H9 (cell line): ENCODE data around the gene NKX6-2. TPM values are rescaled to one million over a fixed set of nuclear protein-coding genes. Genes with fewer than 3 reads are reported as not detected.

ENCODE experiments used
- DNase-seq: peaks from one replicate; pipeline ENCODE4 v3.0.0-alpha.2; 2017
- H2AFZ ChIP-seq: one replicate; pipeline ENCODE4 v1.6.1; 2013; ENCODE audit warnings: mild to moderate bottlenecking, low read length, control low read depth, moderate library complexity
- H2AK5ac ChIP-seq: 2 replicates; pipeline ENCODE4 v1.6.1; 2013; ENCODE audit warnings: low read length, control low read depth, mixed read lengths; ENCODE audit not compliant: insufficient read length
- H2BK120ac ChIP-seq: one replicate; pipeline ENCODE4 v1.6.1; 2013; ENCODE audit warnings: low read depth, mild to moderate bottlenecking, low read length, control low read depth, inconsistent platforms; ENCODE audit not compliant: poor library complexity, severe bottlenecking
- H2BK12ac ChIP-seq: 2 replicates; pipeline ENCODE4 v1.6.1; 2013; ENCODE audit warnings: low read length, control low read depth, mixed read lengths, low read depth; ENCODE audit not compliant: insufficient read length
- H2BK15ac ChIP-seq: 2 replicates; pipeline ENCODE4 v1.6.1; 2013; ENCODE audit warnings: low read depth, low read length, control low read depth
- H2BK20ac ChIP-seq: one replicate; pipeline ENCODE4 v1.6.1; 2013; ENCODE audit warnings: low read depth, mild to moderate bottlenecking, low read length, control low read depth, inconsistent platforms; ENCODE audit not compliant: poor library complexity, severe bottlenecking
- H2BK5ac ChIP-seq: 2 replicates; pipeline ENCODE4 v1.6.1; 2013; ENCODE audit warnings: low read length, control low read depth, mixed read lengths; ENCODE audit not compliant: insufficient read length
- H3K14ac ChIP-seq: 2 replicates; pipeline ENCODE4 v1.6.1; 2013; ENCODE audit warnings: low read length, control low read depth; ENCODE audit not compliant: insufficient read depth
- H3K18ac ChIP-seq: 2 replicates; pipeline ENCODE4 v1.6.1; 2013; ENCODE audit warnings: low read depth, mild to moderate bottlenecking, mixed read lengths, low read length, control low read depth; ENCODE audit not compliant: insufficient read length
- H3K23ac ChIP-seq: 2 replicates; pipeline ENCODE4 v1.6.1; 2013; ENCODE audit warnings: low read length, control low read depth, mixed read lengths, low read depth; ENCODE audit not compliant: insufficient read length
- H3K23me2 ChIP-seq: 2 replicates; pipeline ENCODE4 v1.6.1; 2013; ENCODE audit warnings: low read depth, mild to moderate bottlenecking, mixed read lengths, low read length, control low read depth; ENCODE audit not compliant: insufficient read length, poor library complexity, severe bottlenecking
- H3K27ac ChIP-seq: 2 replicates; pipeline ENCODE4 v1.5.1; 2013; ENCODE audit warnings: low read length, control low read depth, mixed read lengths, low read depth; ENCODE audit not compliant: insufficient read length
- H3K27me3 ChIP-seq: 2 replicates; pipeline ENCODE4 v1.6.1; 2013; ENCODE audit warnings: low read length, control low read depth, inconsistent platforms; ENCODE audit not compliant: insufficient read depth
- H3K4ac ChIP-seq: 2 replicates; pipeline ENCODE4 v1.6.1; 2013; ENCODE audit warnings: low read depth, mild to moderate bottlenecking, control low read depth, inconsistent platforms, low read length, moderate library complexity
- H3K4me1 ChIP-seq: 2 replicates; pipeline ENCODE4 v1.6.1; 2013; ENCODE audit warnings: low read length, control low read depth, inconsistent platforms; ENCODE audit not compliant: insufficient read depth
- H3K4me2 ChIP-seq: 2 replicates; pipeline ENCODE4 v1.6.1; 2013; ENCODE audit warnings: low read length, control low read depth, mixed read lengths; ENCODE audit not compliant: insufficient read length, insufficient read depth
- H3K56ac ChIP-seq: 2 replicates; pipeline ENCODE4 v1.6.1; 2013; ENCODE audit warnings: low read depth, mild to moderate bottlenecking, mixed read lengths, low read length, control low read depth; ENCODE audit not compliant: insufficient read length
- H3K79me1 ChIP-seq: 2 replicates; pipeline ENCODE4 v1.6.1; 2013; ENCODE audit warnings: low read depth, mild to moderate bottlenecking, moderate library complexity, low read length, control low read depth, inconsistent platforms; ENCODE audit not compliant: insufficient read depth, poor library complexity, severe bottlenecking
- H3K79me2 ChIP-seq: 2 replicates; pipeline ENCODE4 v1.6.1; 2013; ENCODE audit warnings: low read length, control low read depth, inconsistent platforms; ENCODE audit not compliant: insufficient read depth
- H3K9ac ChIP-seq: 2 replicates; pipeline ENCODE4 v1.6.1; 2013; ENCODE audit warnings: low read length, control low read depth, mixed read lengths; ENCODE audit not compliant: insufficient read length; ENCODE audit errors: extremely low read depth
- H3K9me3 ChIP-seq: one replicate; pipeline ENCODE4 v1.6.1; 2013; ENCODE audit warnings: low read depth, low read length, inconsistent platforms; ENCODE audit not compliant: control insufficient read depth
- H3T11ph ChIP-seq: one replicate; pipeline ENCODE4 v1.6.1; 2013; ENCODE audit warnings: mild to moderate bottlenecking, low read length, control low read depth, inconsistent platforms
- H4K20me1 ChIP-seq: one replicate; pipeline ENCODE4 v1.6.1; 2013; ENCODE audit not compliant: control insufficient read depth, insufficient read length, insufficient read depth
- H4K5ac ChIP-seq: 2 replicates; pipeline ENCODE4 v1.6.1; 2013; ENCODE audit warnings: low read depth, mild to moderate bottlenecking, mixed read lengths, low read length, control low read depth; ENCODE audit not compliant: insufficient read length
- H4K8ac ChIP-seq: replicated peaks from 2 replicates; pipeline ENCODE4 v1.6.1; 2013; ENCODE audit warnings: low read length, control low read depth, mixed read lengths, low read depth; ENCODE audit not compliant: insufficient read length
- H4K91ac ChIP-seq: 2 replicates; pipeline ENCODE4 v1.6.1; 2013; ENCODE audit warnings: low read depth, mild to moderate bottlenecking, moderate library complexity, mixed read lengths, low read length, control low read depth; ENCODE audit not compliant: insufficient read length
- H3K27ac Mint-ChIP-seq, 3 experiments: 2 replicates in 2 of 3; 3 replicates in 1 of 3; pipeline ENCODE4 v1.8.0; 2020 to 2021; ENCODE audit warnings: mixed read lengths in 3 of 3, mild to moderate bottlenecking in 1 of 3, moderate library complexity in 1 of 3
- H3K27me3 Mint-ChIP-seq: 2 replicates; pipeline ENCODE4 v1.8.0; 2021; ENCODE audit warnings: low read depth, mild to moderate bottlenecking, moderate library complexity, mixed read lengths
- H3K36me3 Mint-ChIP-seq, 3 experiments: 2 replicates in 2 of 3; 3 replicates in 1 of 3; pipeline ENCODE4 v1.8.0; 2020 to 2021; ENCODE audit warnings: low read depth in 3 of 3, mixed read lengths in 3 of 3; ENCODE audit not compliant: insufficient read depth in 1 of 3
- H3K4me1 Mint-ChIP-seq, 2 experiments: 2 replicates each; pipeline ENCODE4 v1.8.0; 2020; ENCODE audit warnings: mixed read lengths in 2 of 2
- H3K4me3 Mint-ChIP-seq, 2 experiments: 2 replicates in 1 of 2; 3 replicates in 1 of 2; pipeline ENCODE4 v1.8.0; 2020 to 2021; ENCODE audit warnings: mild to moderate bottlenecking in 2 of 2, mixed read lengths in 2 of 2, moderate library complexity in 1 of 2
- H3K9me3 Mint-ChIP-seq, 2 experiments: 2 replicates in 1 of 2; 3 replicates in 1 of 2; pipeline ENCODE4 v1.8.0; 2020; ENCODE audit warnings: mild to moderate bottlenecking in 2 of 2, mixed read lengths in 2 of 2, moderate library complexity in 1 of 2
- CTCF ChIP-seq: fragments of 200-600 bp; sonication (generic); conservative IDR thresholded peaks from 3 replicates; pipeline ENCODE4 v1.8.0; 2021; ENCODE audit warnings: antibody characterized with exemption, mild to moderate bottlenecking
- WGBS: extraction: QIAGEN DNeasy Blood & Tissue Kit; methylation state at CpG from one replicate; pipeline ENCODE4 v1.1.7; 2013; ENCODE audit warnings: missing lambda C conversion rate, low lambda C conversion rate, mixed read lengths; ENCODE audit not compliant: insufficient read length; ENCODE audit errors: extremely low coverage; 5-methylcytosine and 5-hydroxymethylcytosine counted together
- total RNA-seq: library from RNA; stranded (reverse); gene quantifications from 2 replicates; pipeline ENCODE4 v1.2.1, GENCODE V29; 2021

The NKX6-2 gene
- total RNA-seq, 1 experiment from 2014 or later, result 0.13 TPM

DNA sequence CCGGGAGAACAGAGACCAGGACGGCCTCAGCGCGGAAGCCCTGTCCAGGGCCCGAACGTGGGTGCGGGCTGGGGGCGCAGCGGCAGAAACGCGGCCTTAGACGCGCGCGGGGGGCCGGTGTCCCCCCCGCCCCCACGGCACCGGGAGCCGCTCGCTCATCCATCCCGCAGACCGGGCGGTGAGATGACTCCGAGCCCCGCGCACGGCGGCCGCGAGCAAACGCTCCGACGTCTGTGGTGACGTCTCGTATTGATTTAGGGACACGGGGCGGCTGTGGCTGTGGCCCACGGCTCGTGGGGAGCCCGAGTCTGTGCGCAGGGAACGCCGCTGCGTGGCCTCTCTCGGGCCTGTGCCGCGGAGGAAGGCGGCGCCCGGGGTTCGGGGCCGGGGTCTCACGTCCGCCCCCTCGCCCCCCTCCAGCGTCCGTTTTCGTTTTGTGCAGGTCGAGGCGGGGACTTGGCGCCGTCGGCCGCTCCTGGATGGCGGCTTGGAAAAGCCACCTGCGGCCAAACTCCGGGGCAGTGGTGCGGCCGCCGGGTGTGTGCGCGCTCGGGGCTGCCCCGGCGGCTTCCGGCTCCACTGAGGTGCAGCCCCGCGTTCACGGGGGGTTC lies 1.0 kb upstream of the NKX6-2 start:
- Histone ChIP-seq H4K8ac (no peak overlapping the region), H3T11ph (no peak overlapping the region), H4K91ac (no peak overlapping the region), H3K4ac (no peak overlapping the region), H3K4me2 (no peak overlapping the region), H2BK12ac (no peak overlapping the region), H2BK5ac (no peak overlapping the region), H2AFZ (no peak overlapping the region), H2BK20ac (no peak overlapping the region), H4K5ac (no peak overlapping the region), H2BK120ac (no peak overlapping the region), H3K79me1 (no peaks in the 10 kb centered on the region), H3K14ac (no peak overlapping the region), H3K79me2 (no peaks in the 10 kb centered on the region), H2AK5ac (no peak overlapping the region), H3K23me2 (peaks cover 7% of the 10 kb centered on the region), H3K27me3 (peaks cover 71% of the 10 kb centered on the region), H4K20me1 (no peaks in the 10 kb centered on the region), H3K56ac (no peak overlapping the region), H3K23ac (no peak overlapping the region), H3K27ac (no peak overlapping the region), H3K18ac (no peak overlapping the region), H2BK15ac (no peak overlapping the region), H3K9me3 (no peaks in the 10 kb centered on the region), H3K4me1 (0 out of 2 replicates have a peak, but pooled peaks cover 3% of the 10 kb centered on the region), H3K9ac (no peak overlapping the region)
- no peak for DNase-seq
- WGBS, result no CpG with 5 or more reads among the region's 80 CpGs
- Mint-ChIP-seq H3K4me3 (no peak overlapping the region), H3K36me3 (peaks cover 0 to under 1% (median 0%) of the 10 kb centered on the region in 3 experiments; a peak in 3 of 7 replicates), H3K4me1 (peaks cover 14 to 18% of the 10 kb centered on the region in 2 experiments), H3K27me3 (peaks cover 87% of the 10 kb centered on the region), H3K27ac (no peak overlapping the region), H3K9me3 (no peaks in the 10 kb centered on the region)
- TF ChIP-seq CTCF, result no peak
